ENCODE data around the gene NINJ1.

The NINJ1 gene

GRCh38 chr9:93132287-93132927 lies 1.6 kb downstream of the NINJ1 start:
- no peak for DNase-seq (ENCODE audit: low read depth, low spot score)

GRCh38 chr9:93131599-93132286 lies 2.3 kb downstream of the NINJ1 start:
- no peak for DNase-seq (ENCODE audit: low read depth, low spot score)

GRCh38 chr9:93130861-93131481 lies 3.1 kb downstream of the NINJ1 start:
- no peak for DNase-seq (ENCODE audit: low read depth, low spot score)

GRCh38 chr9:93129691-93130500 lies 4.2 kb downstream of the NINJ1 start:
- DNase-seq (ENCODE audit: low read depth, low spot score) = no peak

DNA sequence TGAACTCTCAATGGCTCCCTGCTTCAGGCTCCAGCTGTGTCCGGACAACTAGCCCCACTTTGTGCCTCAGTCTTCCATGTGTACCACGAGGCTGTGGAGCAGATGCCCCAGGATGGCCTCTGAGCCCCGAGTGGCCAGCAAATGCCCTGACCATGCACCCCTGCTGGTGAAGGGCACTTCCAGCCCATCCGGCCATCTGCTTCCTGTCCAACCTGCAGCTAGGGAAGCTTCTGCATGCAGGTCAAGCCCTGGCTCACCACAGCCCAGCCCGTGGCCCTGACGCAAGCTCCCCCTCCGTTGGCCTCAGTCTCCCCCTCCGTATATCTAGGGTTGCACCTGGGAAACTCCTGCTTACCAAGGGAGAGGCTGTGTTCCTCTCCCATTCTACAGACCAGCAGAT lies 4.8 kb downstream of the NINJ1 start:
- DNase-seq (ENCODE audit: low read depth, low spot score) = no peak

DNA sequence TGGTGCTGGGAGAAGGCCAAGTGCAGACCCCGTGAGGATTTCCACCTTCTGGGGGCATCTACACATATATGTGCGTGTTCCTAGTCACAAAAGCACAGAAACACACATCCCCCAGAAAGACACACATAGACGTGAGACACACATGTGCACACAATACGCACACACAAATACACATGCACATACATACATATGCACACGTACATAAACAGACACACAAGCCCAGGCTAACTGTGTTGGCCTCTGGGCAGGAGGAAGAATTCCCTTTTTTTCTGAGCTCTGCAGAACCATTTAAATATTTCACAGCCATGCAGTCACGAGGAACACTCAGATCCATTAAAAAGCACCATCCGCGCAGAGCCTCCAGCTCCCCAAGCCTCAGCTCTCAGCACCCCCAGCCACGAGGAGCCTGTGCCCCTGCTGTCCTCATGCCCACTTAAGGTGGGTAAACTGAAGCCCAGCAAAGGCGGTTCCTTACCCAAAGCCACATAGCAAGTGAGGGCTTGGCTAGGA lies 5.3 kb downstream of the NINJ1 start:
- DNase-seq (ENCODE audit: low read depth, low spot score) = no peak

- no peak for DNase-seq (ENCODE audit: low read depth, low spot score)
These were observed 5.9 kb downstream of the NINJ1 start for GRCh38 chr9:93128011-93128714.

DNA sequence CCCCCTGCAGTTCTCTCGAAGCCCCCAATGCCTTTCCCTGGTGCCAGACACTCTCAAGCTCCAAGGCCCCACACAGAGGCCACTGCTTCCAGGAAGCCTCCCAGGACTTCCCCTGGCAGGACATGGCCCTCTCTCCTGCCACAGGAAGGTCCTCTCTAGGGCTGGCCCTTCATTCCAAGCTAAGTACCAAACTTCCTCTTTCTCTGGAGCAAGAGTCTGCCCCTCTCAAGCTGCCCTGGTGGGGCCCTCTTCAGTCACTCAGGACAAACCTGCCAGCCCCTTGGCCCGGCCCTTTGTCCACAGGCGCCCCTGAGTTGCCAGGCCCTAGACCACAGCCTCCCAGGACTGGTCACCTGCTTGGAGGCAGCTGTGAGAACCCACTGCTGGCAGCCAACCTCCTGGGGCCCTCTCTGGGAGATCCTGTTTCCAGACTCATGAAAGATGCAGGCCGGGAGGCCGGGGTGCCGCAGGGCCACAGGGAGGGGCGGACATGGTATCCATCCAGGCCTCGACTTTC lies 6.6 kb downstream of the NINJ1 start:
- no peak for DNase-seq (ENCODE audit: low read depth, low spot score)

DNA sequence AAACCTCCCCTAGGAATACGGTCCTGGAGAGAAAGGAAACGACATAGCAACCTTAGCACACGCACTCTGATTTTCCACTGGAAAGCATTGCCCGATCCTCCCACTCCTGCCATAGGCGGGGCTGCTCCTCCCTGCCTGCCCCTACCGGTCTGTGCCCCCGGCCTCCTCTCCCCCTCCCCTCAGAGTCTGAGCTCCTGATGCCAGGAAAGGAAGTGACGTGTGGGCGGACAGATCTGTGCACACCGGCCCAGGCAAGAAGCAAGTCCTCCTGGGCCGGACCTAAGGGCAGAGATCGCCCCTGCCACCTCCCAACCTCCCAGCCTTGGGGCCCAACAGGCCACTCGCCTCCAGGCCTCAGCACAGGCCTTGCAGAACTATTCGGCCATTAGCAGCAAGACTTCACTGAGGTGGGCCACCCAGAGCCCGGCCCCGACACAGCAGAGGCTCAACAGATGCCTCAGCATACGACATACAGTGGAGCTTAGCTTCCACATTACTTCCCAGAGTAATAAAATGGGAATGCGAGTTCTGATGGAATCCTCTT lies 7.2 kb downstream of the NINJ1 start:
- no peak for DNase-seq (ENCODE audit: low read depth, low spot score)

DNA sequence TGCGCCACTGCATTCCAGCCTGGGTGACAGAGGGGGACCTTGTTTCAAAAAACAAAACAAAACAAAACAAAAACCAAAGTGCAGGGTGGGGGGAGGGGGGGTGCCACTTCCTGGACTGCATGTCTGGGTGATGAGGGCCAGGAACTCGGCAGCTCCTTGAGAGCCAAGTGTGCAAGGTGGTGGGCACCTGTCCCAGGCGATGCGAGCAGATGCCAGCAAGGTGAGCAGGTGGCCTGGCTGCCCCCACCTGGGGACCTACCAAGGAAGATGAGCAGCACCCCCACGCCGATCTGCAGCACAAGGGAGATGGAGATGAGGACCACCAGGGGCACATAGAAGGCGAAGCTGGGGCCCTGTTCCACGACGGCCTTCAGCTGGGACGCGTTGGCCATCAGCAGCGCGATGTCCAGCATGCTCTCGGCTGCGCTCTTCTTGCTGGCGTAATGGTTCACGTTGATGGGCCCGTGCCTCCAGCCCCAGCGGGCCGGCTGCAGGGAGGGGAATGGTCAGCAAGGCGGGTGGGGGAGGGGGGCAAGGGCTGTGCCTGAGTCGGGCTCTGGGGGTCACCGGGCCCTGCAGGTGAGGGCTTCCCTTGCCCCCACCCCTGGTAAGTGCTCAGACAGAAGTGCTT lies 7.8 kb downstream of the NINJ1 start:
- no peak for DNase-seq (ENCODE audit: low read depth, low spot score)

DNA sequence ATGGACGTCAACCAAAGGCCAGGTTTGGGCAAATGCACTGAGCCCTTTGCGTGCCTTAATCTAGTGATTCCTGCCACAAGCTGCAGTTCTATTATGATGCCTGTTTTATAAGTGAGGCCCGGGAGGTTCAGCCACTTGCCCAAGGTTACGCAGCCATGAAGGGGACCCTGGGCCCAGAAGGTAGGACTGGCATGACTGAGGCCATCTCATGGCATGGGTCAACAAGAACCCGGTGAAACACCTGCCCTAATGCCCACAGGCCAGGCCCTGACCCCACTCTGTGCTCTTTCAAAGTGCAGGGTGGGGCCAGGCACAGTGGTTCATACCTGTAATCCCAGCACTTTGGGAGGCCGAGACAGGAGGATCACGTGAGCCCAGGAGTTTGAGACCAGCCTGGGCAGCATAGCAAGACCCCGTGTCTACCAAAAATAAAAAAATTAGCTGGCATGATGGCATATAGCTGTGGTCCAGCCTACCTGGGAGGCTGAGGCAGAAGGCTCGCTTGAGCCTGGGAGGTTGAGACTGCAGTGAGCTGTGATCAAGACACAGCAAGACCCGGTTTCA lies 8.6 kb downstream of the NINJ1 start:
- DNase-seq (ENCODE audit: low read depth, low spot score) = no peak

DNA sequence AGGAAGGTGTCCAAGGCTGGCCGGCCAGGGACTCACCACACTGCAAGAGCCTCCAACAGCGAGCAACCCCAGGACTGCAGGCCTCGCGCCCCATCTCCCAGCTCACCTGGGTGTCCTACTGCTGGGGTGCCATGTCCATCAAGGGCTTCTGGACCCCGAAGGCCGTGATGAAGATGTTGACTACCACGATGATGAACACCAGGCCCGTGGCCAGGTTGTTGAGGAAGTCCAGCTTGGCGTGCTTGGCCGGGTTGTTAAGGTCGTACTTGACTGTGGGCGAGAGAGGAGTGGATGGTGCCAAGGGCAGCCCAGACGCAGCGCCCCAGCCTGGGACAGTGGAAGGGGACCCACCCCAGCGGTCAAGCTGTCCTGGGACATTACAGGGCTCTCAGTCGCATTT lies 9.3 kb downstream of the NINJ1 start:
- no peak for DNase-seq (ENCODE audit: low read depth, low spot score)

- DNase-seq (ENCODE audit: low read depth, low spot score) = no peak
These were observed 10.3 kb downstream of the NINJ1 start for GRCh38 chr9:93123561-93124283.

GRCh38 chr9:93122721-93123221 lies 11.3 kb downstream of the NINJ1 start:
- no peak for DNase-seq (ENCODE audit: low read depth, low spot score)

DNA sequence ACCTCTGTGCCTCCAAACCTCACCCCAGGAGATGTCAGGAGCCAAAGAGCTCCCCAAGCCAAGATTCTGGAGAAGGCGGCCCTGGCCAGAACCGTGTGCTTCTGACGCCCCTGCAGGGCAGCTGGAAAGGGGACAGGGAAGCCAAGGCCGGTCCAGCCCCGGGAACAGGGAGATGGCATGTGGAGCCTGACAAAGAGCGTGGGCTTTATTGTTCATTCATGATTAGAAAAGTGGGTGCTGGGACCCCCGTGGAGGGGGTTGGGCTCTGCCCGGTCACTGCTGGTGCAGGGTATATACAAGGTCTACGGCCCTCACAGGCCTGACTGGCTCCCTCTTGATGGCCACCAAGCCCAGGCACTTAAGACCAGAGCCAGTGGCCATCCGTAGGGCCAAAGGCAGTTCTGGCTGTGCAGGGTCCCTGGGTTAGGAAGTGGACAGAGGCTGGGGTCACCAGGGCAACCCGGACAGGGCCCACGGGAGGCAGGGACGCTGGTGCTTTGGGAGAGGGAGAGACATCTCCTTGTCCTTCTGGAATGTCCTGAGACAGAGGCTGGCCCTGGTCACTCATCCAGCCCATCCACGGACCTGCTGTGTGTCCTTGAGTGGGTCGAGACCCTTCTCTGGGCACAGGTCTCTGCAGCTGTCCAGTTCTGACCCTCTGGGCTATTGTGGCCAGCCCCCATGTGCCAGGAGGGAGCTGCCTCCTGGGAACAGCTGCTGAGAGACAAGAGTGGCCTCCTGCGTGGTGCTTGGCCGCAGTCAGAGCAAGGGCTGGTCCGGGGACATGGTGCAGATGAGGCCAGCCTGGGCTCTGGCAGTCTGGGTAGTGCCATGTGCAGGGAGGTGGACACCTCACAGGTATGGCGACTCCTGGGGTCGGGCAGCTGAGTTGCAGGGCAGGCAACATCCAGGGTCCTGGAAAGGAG lies 12.5 kb downstream of the NINJ1 start:
- no peak for DNase-seq (ENCODE audit: low read depth, low spot score)

DNA sequence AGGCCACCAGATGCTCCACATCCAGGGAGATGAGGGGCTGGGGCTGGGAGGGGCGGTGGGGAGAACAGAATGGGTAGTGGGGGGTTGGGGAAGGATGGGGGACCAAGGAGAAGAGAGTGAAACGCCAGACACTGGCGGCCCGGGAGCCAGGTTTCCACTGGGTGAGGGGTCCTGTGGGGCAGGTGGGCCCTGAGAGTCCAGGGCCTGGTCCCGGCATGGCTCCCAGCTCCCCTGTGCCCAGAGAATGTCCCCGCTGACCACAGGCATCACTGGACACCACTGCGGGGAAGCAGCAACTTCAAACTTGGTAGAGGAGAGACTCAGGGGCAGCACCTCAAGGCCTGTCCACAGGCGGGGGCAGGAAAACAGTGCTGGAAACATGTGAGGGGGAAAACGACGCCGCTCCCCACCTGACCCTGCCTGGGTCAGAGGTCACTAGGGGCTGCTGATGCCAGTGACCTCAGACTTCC lies 13.2 kb downstream of the NINJ1 start:
- DNase-seq (ENCODE audit: low read depth, low spot score) = no peak

- peak; percentile 64 for DNase-seq (ENCODE audit: low read depth, low spot score)
These were observed 13.9 kb downstream of the NINJ1 start for GRCh38 chr9:93119953-93120845.

Measured in smooth muscle cell of the brain vasculature (primary cell).